ENCODE data around the gene JADE2. TPM values are rescaled to one million over a fixed set of nuclear protein-coding genes. Genes with fewer than 3 reads are reported as not detected.
A peak's percentile ranks its signal among the peaks of the same experiment; 100 is the strongest.

The JADE2 gene
- total RNA-seq, 1 experiment from 2014 or later = 39.9 TPM

GRCh38 chr5:134503088-134503936 lies 22.2 kb upstream of the JADE2 start:
- peak overlapping the region; percentile 54 for H2AFZ ChIP-seq (ENCODE audit: low read depth, low read length, poor library complexity, severe bottlenecking)
- intact Hi-C loops (cut with micrococcal nuclease) = no loop called here
- no peaks in the 10 kb centered on the region for H3K27me3 ChIP-seq (ENCODE audit: insufficient read depth, low read length)
- no peaks in the 10 kb centered on the region for H3K36me3 ChIP-seq (ENCODE audit: control insufficient read depth in 1 of 2, insufficient read depth in 2 of 2, low read length in 2 of 2)
- peak overlapping the region in 1 of 2 experiments; percentile 19; a peak in 1 of 4 replicates for H3K4me3 ChIP-seq (replicated peaks in 1 of 2; ENCODE audit: low read depth in 1 of 2, low read length in 2 of 2)
- ChIA-PET POLR2A (interaction anchor here (0.9 to 1.6 kb wide), 2 partner anchors 8 to 37 kb away, joined by 6 to 8 read pairs; no protein-coding TSS in a partner anchor), RAD21 (ENCODE audit: low non-redundant PET in 1 of 2, low total read pairs in 2 of 2, uncharacterized antibody in 2 of 2, unreplicated experiment in 2 of 2) (interaction anchor here (0.6 to 1.6 kb wide), 3 partner anchors 22 to 37 kb away, joined by 3 to 6 read pairs (median 3); no protein-coding TSS in a partner anchor), CTCF (interaction anchor here (0.6 kb wide), 1 partner anchor 24 kb away, joined by 3 read pairs; no protein-coding TSS in a partner anchor)
- no peaks in the 10 kb centered on the region for H4K20me1 ChIP-seq (ENCODE audit: insufficient read depth)
- no peaks in the 10 kb centered on the region for H3K79me2 ChIP-seq (ENCODE audit: insufficient read depth, low read length)
- ATAC-seq (peak; percentile 63), DNase-seq (ENCODE audit: low read depth, low spot score) (peak; percentile 77)
- H3K4me1 ChIP-seq (ENCODE audit: control insufficient read depth in 1 of 2, insufficient read depth in 2 of 2, low read length in 2 of 2) = peaks cover 48 to 70% of the 10 kb centered on the region in 2 experiments
- TSS peak; percentile 90 for BruUV-seq (replicated peaks)
- peak overlapping the region; percentile 56 for H3K9ac ChIP-seq (ENCODE audit: low read length)
- peak overlapping the region; percentile 66 for H3K27ac ChIP-seq (ENCODE audit: low read depth, low read length)
- peak overlapping the region; percentile 74 for H3K4me2 ChIP-seq (ENCODE audit: low read length)
- TF ChIP-seq REST (IDR thresholded peaks at IDR 0.05; ENCODE audit: low read depth) (no peak), ZFX (IDR thresholded peaks at IDR 0.05) (peak; percentile 40), POLR2AphosphoS5 (IDR thresholded peaks at IDR 0.05; ENCODE audit: low read depth, low read length) (peak; percentile 85)
- no peaks in the 10 kb centered on the region for H3K9me3 ChIP-seq (ENCODE audit: control insufficient read depth in 1 of 2, insufficient read depth in 1 of 2, low read depth in 1 of 2, low read length in 2 of 2)
- H3K9me2 ChIP-seq (ENCODE audit: insufficient read depth) = no peaks in the 10 kb centered on the region
